K562 (cell line): ENCODE measurements around the gene PAN2. TPM values are rescaled to one million over a fixed set of nuclear protein-coding genes. Genes with fewer than 3 reads are reported as not detected.
A peak's percentile ranks its signal among the peaks of the same experiment; 100 is the strongest.

ENCODE experiments used
- ARHGAP35 ChIP-seq: fragments of 450-650 bp; IDR thresholded peaks from 2 replicates; pipeline ENCODE4 v1.6.1; 2018; ENCODE audit not compliant: partially characterized antibody
- ASH1L ChIP-seq: fragments of 450-650 bp; IDR thresholded peaks from 2 replicates; pipeline ENCODE4 v1.6.1; 2018; ENCODE audit warnings: borderline replicate concordance, mild to moderate bottlenecking, low read depth; ENCODE audit not compliant: partially characterized antibody
- C11orf30 ChIP-seq: fragments of 450-650 bp; IDR thresholded peaks from 2 replicates; pipeline ENCODE4 v1.6.1; 2016; ENCODE audit warnings: low read depth, mild to moderate bottlenecking
- E2F6 ChIP-seq, 2 experiments: IDR thresholded peaks; 2 replicates each; pipeline ENCODE4 v1.6.1; 2011; ENCODE audit warnings: borderline replicate concordance in 1 of 2, control low read depth in 1 of 2, low read depth in 1 of 2, low read length in 1 of 2, mild to moderate bottlenecking in 1 of 2, mixed read lengths in 1 of 2, moderate library complexity in 1 of 2; ENCODE audit not compliant: insufficient read depth in 1 of 2, insufficient read length in 1 of 2, poor library complexity in 1 of 2, severe bottlenecking in 1 of 2; ENCODE audit errors: extremely low read depth in 1 of 2
- E4F1 ChIP-seq: fragments of 250-450 bp; sonication (Bioruptor Pico); IDR thresholded peaks from 2 replicates; pipeline ENCODE4 v1.5.0; 2021; ENCODE audit warnings: mild to moderate bottlenecking, borderline replicate concordance
- EP300 ChIP-seq: IDR thresholded peaks from 2 replicates; pipeline ENCODE4 v1.6.1; 2012; ENCODE audit warnings: low read length, improper control_type of control experiment
- HDAC6 ChIP-seq: IDR thresholded peaks from 2 replicates; pipeline ENCODE4 v1.6.1; 2012; ENCODE audit warnings: low read depth, mild to moderate bottlenecking, control low read depth, inconsistent platforms, low read length, moderate library complexity
- KAT2B ChIP-seq: IDR thresholded peaks from one replicate; pipeline ENCODE4 v1.6.1; 2012; ENCODE audit warnings: low read depth, mild to moderate bottlenecking, control low read depth, inconsistent platforms, low read length, moderate library complexity
- MCM7 ChIP-seq, 2 experiments: fragments of 450-650 bp; IDR thresholded peaks; 2 replicates each; pipeline ENCODE4 v1.6.1; 2016 to 2018
- REST ChIP-seq, 2 experiments: fragments of 450-650 bp; formaldehyde crosslinking in 1 of 2; IDR thresholded peaks; 2 replicates each; pipeline versions ENCODE4 v1.4.0 to v1.6.1; 2014 to 2020; ENCODE audit warnings: mild to moderate bottlenecking in 2 of 2, borderline replicate concordance in 1 of 2, low read depth in 1 of 2
- THRB ChIP-seq: fragments of 450-650 bp; formaldehyde crosslinking; conservative IDR thresholded peaks from 2 replicates; pipeline ENCODE4 v1.4.0; 2022; ENCODE audit warnings: mild to moderate bottlenecking, missing genetic modification characterization
- ZNF830 ChIP-seq: fragments of 250-450 bp; sonication (Bioruptor Pico); IDR thresholded peaks from 2 replicates; pipeline ENCODE4 v1.5.0; 2021; ENCODE audit warnings: mild to moderate bottlenecking
- polyA plus RNA-seq, 8 experiments: library from polyadenylated mRNA; depleted of rRNA in 4 of 8; stranded (reverse) in 5 of 8; unstranded in 3 of 8; fragments of >200 nt; fragmentation: Nextera tagmentation in 2 of 8; fragmentation: Illumina TruSeq in 1 of 8; extraction: Ambion mirVana in 2 of 8; extraction: Trizol in 1 of 8; gene quantifications; 2 replicates each; pipeline versions ENCODE4 v1.2.1 to v1.2.3, GENCODE V29; 2011 to 2014; ENCODE audit warnings: inconsistent platforms in 1 of 8, missing spikeins in 1 of 8
- total RNA-seq, 7 experiments: library from RNA; depleted of rRNA in 6 of 7; stranded (reverse); fragments of >200 nt in 6 of 7; fragmentation: Illumina TruSeq in 2 of 7; extraction: Trizol in 2 of 7; gene quantifications; 2 replicates each; pipeline versions ENCODE4 v1.2.1 to v1.2.3, GENCODE V29; 2011 to 2021; ENCODE audit warnings: low replicate concordance in 1 of 7

PAN2 gene
- total and polyA plus RNA-seq, 9 of the 15 experiments (the other 6 are each of a cell fraction or from before 2014, with no cell fraction given) = 15.0 to 66.1 (median 25.9) TPM

GRCh38 chr12:56300644-56301464, 32.9 kb downstream of the PAN2 start (continued):
- peak; percentile 69; the same call in 1 of the 2 replicates for TF ChIP-seq EP300
- no peak for TF ChIP-seq HDAC6
- no peak for TF ChIP-seq E4F1 (CRISPR knock-in tag)
- no peak for TF ChIP-seq REST (IDR thresholded peaks at IDR 0.05; ENCODE audit: borderline replicate concordance)
- no peak for TF ChIP-seq REST (CRISPR knock-in tag; IDR thresholded peaks at IDR 0.05; ENCODE audit: low read depth)
- no peak for TF ChIP-seq ARHGAP35
- no peak for TF ChIP-seq ASH1L
- TF ChIP-seq MCM7 (IDR thresholded peaks at IDR 0.05) = no peak
- no peak for TF ChIP-seq ZNF830 (CRISPR knock-in tag)
- TF ChIP-seq E2F6 (IDR thresholded peaks at IDR 0.05; ENCODE audit: borderline replicate concordance in 1 of 2, extremely low read depth in 1 of 2, insufficient read depth in 1 of 2, insufficient read length in 1 of 2, low read depth in 1 of 2, low read length in 1 of 2, poor library complexity in 1 of 2, severe bottlenecking in 1 of 2) = peak; percentile 11 to 35
- no peak for TF ChIP-seq KAT2B
- TF ChIP-seq THRB (CRISPR knock-in tag) = no peak
- TF ChIP-seq C11orf30 = no peak
